SK-N-SH treated with all-trans-retinoic acid at 6 μM for 48 hours (cell line): ENCODE measurements around the gene CHTF8.
A peak's percentile ranks its signal among the peaks of the same experiment; 100 is the strongest.

ENCODE experiments used
- ATAC-seq: fragments of 200-7000 bp; cut with Tn5 transposase; 3 replicates; pipeline ENCODE4 v1.9.1; 2020; ENCODE audit warnings: mild to moderate bottlenecking, moderate library complexity
- ARNTL ChIP-seq: fragments of 450-650 bp; formaldehyde crosslinking; IDR thresholded peaks from 2 replicates; pipeline ENCODE4 v1.5.0; 2020; ENCODE audit warnings: low read depth, mild to moderate bottlenecking, moderate library complexity, borderline replicate concordance
- BACH2 ChIP-seq: fragments of 250-450 bp; sonication (Bioruptor Pico); IDR thresholded peaks from 2 replicates; pipeline ENCODE4 v1.9.0; 2021; ENCODE audit warnings: mild to moderate bottlenecking, borderline replicate concordance
- CREB5 ChIP-seq: fragments of 250-450 bp; sonication (Bioruptor Pico); IDR thresholded peaks from 2 replicates; pipeline ENCODE4 v1.5.1; 2020; ENCODE audit warnings: low read depth, mild to moderate bottlenecking, moderate library complexity
- CSRNP3 ChIP-seq: fragments of 250-450 bp; sonication (Bioruptor Pico); IDR thresholded peaks from 2 replicates; pipeline ENCODE4 v1.5.1; 2021; ENCODE audit warnings: mild to moderate bottlenecking, moderate library complexity
- ESRRG ChIP-seq: fragments of 250-450 bp; sonication (Bioruptor Pico); IDR thresholded peaks from 2 replicates; pipeline ENCODE4 v1.6.1; 2021; ENCODE audit warnings: mild to moderate bottlenecking
- GLIS3 ChIP-seq: fragments of 250-450 bp; sonication (Bioruptor Pico); IDR thresholded peaks from 2 replicates; pipeline ENCODE4 v1.5.0; 2020; ENCODE audit warnings: mild to moderate bottlenecking, moderate library complexity
- ISL1 ChIP-seq: fragments of 250-450 bp; sonication (Bioruptor Pico); IDR thresholded peaks from 2 replicates; pipeline ENCODE4 v2.1.2; 2022; ENCODE audit warnings: mild to moderate bottlenecking, moderate library complexity
- OSR1 ChIP-seq: fragments of 250-450 bp; sonication (Bioruptor Pico); IDR thresholded peaks from 2 replicates; pipeline ENCODE4 v1.8.0; 2022; ENCODE audit warnings: moderate library complexity, mild to moderate bottlenecking, inconsistent platforms
- PATZ1 ChIP-seq: fragments of 250-450 bp; sonication (Bioruptor Pico); IDR thresholded peaks from 2 replicates; pipeline ENCODE4 v1.8.0; 2020; ENCODE audit warnings: mild to moderate bottlenecking, moderate library complexity, borderline replicate concordance
- RARB ChIP-seq: fragments of 250-450 bp; sonication (Bioruptor Pico); IDR thresholded peaks from 2 replicates; pipeline ENCODE4 v1.8.0; 2021; ENCODE audit warnings: mild to moderate bottlenecking, moderate library complexity
- SNAI2 ChIP-seq: fragments of 250-450 bp; sonication (Bioruptor Pico); IDR thresholded peaks from 2 replicates; pipeline ENCODE4 v1.5.0; 2020; ENCODE audit warnings: mild to moderate bottlenecking, moderate library complexity
- TCF4 ChIP-seq: fragments of 250-450 bp; sonication (Bioruptor Pico); IDR thresholded peaks from 2 replicates; pipeline ENCODE4 v1.8.0; 2021; ENCODE audit warnings: mild to moderate bottlenecking, moderate library complexity, borderline replicate concordance
- TSHZ2 ChIP-seq: fragments of 250-450 bp; sonication (Bioruptor Pico); IDR thresholded peaks from 2 replicates; pipeline ENCODE4 v1.5.0; 2020; ENCODE audit warnings: mild to moderate bottlenecking, moderate library complexity
- ZFP3 ChIP-seq: fragments of 250-450 bp; sonication (Bioruptor Pico); IDR thresholded peaks from 2 replicates; pipeline ENCODE4 v1.5.0; 2020; ENCODE audit warnings: mild to moderate bottlenecking, moderate library complexity
- ZFP30 ChIP-seq: fragments of 450-650 bp; formaldehyde crosslinking; IDR thresholded peaks from 2 replicates; pipeline ENCODE4 v1.5.0; 2022; ENCODE audit warnings: mild to moderate bottlenecking, moderate library complexity
- ZNF565 ChIP-seq: fragments of 450-650 bp; formaldehyde crosslinking; conservative IDR thresholded peaks from 2 replicates; pipeline ENCODE4 v1.5.0; 2020; ENCODE audit warnings: low read depth, mild to moderate bottlenecking, moderate library complexity
- ZNF70 ChIP-seq: fragments of 450-650 bp; formaldehyde crosslinking; IDR thresholded peaks from 2 replicates; pipeline ENCODE4 v1.5.0; 2020; ENCODE audit warnings: mild to moderate bottlenecking, moderate library complexity
- ZNF8 ChIP-seq: fragments of 450-650 bp; formaldehyde crosslinking; IDR thresholded peaks from 2 replicates; pipeline ENCODE4 v1.5.0; 2020; ENCODE audit warnings: mild to moderate bottlenecking, moderate library complexity
- TF ChIP-seq, protein P1 (sequence below): fragments of 250-450 bp; sonication (Bioruptor Pico); IDR thresholded peaks from 2 replicates; pipeline ENCODE4 v1.8.0; 2021; ENCODE audit warnings: low read depth, mild to moderate bottlenecking, moderate library complexity, borderline replicate concordance

Gene CHTF8

DNA sequence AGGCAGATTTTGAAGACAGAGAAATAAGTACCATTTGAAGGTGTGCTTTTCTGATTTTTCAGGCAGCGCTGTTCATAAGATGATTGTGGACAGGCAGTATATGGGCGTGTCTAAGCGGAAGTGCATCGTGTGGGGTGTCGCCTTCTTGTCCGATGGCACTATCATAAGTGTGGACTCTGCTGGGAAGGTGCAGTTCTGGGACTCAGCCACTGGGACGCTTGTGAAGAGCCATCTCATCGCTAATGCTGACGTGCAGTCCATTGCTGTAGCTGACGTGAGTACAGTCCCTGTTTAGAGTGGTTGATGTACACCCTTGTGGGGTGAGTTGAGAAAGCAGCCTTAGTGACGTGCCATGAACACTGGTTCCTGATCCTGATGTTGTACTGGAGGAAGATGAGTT lies 10.7 kb upstream of the CHTF8 start:
- TF ChIP-seq ZNF70 (CRISPR knock-in tag) (no peak), OSR1 (CRISPR knock-in tag) (no peak), ZFP3 (CRISPR knock-in tag) (no peak), BACH2 (no peak), ARNTL (no peak), TSHZ2 (CRISPR knock-in tag) (no peak), PATZ1 (CRISPR knock-in tag) (no peak), ISL1 (CRISPR knock-in tag) (no peak)
- ATAC-seq: peak; percentile 62

GRCh38 chr16:69141936-69142335 lies 9.5 kb upstream of the CHTF8 start:
- TF ChIP-seq ARNTL (no peak), ZFP30 (CRISPR knock-in tag) (no peak), RARB (no peak), CSRNP3 (CRISPR knock-in tag) (no peak), GLIS3 (CRISPR knock-in tag) (no peak), CREB5 (CRISPR knock-in tag) (no peak), OSR1 (CRISPR knock-in tag) (no peak), ZNF565 (CRISPR knock-in tag) (no peak), ZNF70 (CRISPR knock-in tag) (no peak), ZNF8 (CRISPR knock-in tag) (no peak), ISL1 (CRISPR knock-in tag) (no peak), TSHZ2 (CRISPR knock-in tag) (no peak), ESRRG (CRISPR knock-in tag) (no peak), TCF4 (CRISPR knock-in tag) (no peak), BACH2 (no peak), SNAI2 (CRISPR knock-in tag) (no peak)
- TF ChIP-seq, protein P1, sequence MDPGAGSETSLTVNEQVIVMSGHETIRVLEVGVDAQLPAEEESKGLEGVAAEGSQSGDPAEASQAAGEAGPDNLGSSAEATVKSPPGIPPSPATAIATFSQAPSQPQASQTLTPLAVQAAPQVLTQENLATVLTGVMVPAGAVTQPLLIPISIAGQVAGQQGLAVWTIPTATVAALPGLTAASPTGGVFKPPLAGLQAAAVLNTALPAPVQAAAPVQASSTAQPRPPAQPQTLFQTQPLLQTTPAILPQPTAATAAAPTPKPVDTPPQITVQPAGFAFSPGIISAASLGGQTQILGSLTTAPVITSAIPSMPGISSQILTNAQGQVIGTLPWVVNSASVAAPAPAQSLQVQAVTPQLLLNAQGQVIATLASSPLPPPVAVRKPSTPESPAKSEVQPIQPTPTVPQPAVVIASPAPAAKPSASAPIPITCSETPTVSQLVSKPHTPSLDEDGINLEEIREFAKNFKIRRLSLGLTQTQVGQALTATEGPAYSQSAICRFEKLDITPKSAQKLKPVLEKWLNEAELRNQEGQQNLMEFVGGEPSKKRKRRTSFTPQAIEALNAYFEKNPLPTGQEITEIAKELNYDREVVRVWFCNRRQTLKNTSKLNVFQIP (CRISPR knock-in tag): no peak
- ATAC-seq: no peak
